GM19035 (cell line): Measurements from ENCODE around the gene PCBP4.
"Not testable (repeated sequence)": the region's sequence is repeated elsewhere in the genome, so short reads cannot be mapped to it uniquely, and the experiment has no call there.

ENCODE experiments used
- ATAC-seq: cut with Tn5 transposase; IDR thresholded peaks from one replicate; pipeline ENCODE4 v1.9.1; 2021; ENCODE audit not compliant: unreplicated experiment

Gene PCBP4

GRCh38 chr3:51928981-51929380 lies 38.3 kb downstream of the PCBP4 start:
- not testable (repeated sequence) for ATAC-seq

GRCh38 chr3:51928438-51928837 lies 38.8 kb downstream of the PCBP4 start:
- ATAC-seq: no peak

- ATAC-seq: no peak
Observed at GRCh38 chr3:51927061-51927977, 39.9 kb downstream of the PCBP4 start.

GRCh38 chr3:51921081-51921578 lies 46.1 kb downstream of the PCBP4 start:
- ATAC-seq: no peak

GRCh38 chr3:51916418-51916817 lies 50.8 kb downstream of the PCBP4 start:
- ATAC-seq: no peak

GRCh38 chr3:51908026-51908425 lies 59.2 kb downstream of the PCBP4 start:
- no peak for ATAC-seq
